HG02798 (cell line): ENCODE results near the gene SEMA6B.

Source experiments
- ATAC-seq: cut with Tn5 transposase; IDR thresholded peaks from one replicate; pipeline ENCODE4 v1.9.1; 2021; ENCODE audit warnings: mild to moderate bottlenecking; ENCODE audit not compliant: unreplicated experiment, poor library complexity

SEMA6B gene

DNA sequence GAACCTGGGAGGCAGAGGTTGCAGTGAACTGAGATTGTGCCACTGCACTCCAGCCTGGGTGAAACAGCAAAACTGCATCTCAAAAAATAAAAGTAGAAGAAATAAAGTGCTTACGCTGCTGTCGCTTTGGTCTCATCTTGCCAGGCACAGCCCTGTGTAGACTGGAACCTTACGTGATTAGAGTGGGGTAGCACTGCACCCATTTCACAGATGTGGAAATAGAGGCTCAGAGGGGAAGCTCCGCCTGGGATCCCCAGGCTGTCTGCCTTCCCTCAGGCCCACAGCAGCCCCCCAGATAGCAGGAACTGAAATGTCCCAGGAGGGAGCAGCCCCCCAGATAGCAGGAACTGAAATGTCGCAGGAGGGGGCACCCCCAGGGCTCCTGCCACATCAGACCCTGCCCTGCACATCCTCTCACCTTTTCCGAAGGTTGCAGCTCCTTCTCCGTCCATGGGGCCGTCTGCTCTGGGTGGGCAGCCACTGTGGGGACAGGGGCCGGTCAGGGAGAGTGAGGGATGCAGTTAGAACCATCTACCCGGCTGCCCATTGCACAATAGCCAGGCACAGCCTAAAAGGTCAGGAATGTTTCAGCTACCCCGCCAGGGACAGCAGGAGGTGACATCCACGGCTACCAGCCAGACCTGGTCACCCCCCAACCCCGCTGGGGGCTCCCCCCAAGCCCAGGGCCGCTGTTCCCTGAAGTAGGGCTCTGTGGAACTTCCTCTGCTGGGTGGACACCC is 43.1 kb downstream of the SEMA6B start:
- ATAC-seq, result no peak

DNA sequence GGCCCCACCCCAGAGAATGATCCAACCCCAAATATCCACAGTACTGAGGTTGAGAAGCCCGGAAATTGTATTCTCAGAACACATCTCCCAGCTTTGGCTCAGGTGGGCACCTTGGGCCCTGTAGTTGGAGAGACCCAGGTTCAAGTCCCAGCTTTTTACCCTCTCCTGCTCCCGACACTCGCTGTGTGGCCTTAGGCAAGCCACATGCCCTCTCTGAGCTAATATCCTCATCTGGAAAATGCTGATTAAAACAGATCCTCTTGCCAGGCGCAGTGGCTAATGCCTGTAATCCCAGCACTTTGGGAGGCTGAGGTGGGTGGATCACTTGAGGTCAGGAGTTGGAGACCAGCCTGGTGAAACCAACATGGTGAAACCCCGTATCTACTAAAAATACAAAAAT is 43.8 kb downstream of the SEMA6B start:
- no peak for ATAC-seq

DNA sequence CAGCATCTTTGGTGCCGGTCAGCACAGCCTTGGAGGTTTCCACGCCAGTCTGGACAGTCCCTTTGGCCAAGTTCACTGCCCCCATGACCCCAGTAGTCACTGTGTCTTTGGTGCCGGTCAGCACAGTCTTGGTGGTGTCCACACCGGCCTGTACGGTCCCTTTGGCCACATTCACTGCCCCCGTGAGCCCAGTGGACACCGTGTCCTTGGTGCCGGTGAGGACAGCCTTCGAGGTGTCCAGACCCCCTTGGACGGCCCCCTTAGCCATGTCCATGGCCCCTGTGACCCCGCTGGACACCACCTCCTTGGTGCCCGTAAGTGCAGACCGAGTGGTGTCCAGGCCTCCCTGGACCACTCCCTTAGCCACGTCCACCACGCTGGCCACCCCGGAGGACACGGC is 46.2 kb downstream of the SEMA6B start:
- no peak for ATAC-seq

- ATAC-seq, result no peak
These were observed 47.4 kb downstream of the SEMA6B start for GRCh38 chr19:4512070-4512469.

DNA sequence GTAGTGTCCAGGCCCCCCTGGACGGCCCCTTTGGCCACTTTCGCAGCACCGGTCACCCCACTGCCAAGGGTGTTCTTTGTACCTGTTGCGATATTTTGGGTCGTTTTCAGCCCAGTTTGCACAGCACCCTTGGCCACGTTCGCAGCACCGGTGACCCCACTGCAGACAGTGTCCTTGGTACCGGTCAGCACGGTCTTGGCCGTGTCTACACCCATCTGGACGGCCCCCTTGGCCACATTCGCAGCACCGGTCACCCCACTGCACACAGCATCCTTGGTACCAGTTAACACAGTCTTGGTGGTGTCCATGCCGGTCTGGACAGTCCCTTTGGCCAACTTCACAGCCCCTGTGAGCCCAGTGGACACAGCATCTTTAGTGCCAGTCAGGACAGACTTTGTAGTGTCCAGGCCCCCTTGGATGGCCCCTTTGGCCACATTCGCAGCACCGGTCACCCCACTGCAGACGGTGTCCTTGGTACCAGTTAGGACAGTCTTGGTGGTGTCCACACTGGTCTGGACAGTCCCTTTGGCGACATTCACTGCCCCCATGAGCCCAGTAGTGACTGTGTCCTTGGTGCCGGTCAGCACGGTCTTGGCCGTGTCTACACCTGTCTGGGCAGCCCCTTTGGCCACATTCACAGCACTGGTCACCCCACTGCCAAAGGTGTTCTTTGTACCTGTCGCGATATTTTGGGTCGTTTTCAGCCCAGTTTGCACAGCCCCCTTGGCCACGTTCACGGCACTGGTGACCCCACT is 48.0 kb downstream of the SEMA6B start:
- no peak for ATAC-seq

DNA sequence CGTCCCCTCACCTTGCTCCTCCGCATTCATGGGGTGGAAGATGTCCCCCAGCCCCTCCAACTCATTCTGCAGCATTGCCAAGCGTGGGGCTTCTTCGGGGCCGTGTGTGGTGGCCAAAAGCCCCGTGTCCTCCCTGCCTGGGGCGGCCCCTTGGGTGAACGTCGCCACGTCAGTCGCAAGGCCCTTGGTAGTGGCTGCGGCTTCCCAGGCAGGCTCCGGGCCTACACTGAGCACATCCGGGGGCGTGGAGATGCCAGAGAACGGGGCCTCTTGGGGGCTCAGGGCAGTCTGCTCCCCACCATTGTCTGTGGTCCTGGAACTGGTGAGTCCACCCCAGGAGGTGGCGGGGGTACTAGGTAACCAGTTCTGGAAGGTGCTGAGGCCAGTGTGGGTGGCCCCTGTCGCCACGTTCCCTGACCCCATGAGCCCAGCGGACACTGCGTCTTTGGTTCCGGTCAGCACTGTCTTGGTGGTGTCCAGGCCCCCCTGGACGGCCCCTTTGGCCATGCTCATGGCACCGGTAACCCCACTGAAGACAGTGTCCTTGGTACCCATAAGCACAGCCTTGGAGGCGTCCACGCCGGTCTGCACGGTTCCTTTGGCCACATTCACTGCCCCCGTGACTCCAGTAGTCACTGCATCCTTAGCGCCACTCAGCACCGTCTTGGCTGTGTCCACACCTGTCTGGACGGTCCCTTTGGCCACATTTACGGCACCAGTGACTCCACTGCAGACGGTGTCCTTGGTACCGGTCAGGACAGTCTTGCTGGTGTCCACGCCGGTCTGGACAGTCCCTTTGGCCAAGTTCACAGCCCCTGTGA is 48.8 kb downstream of the SEMA6B start:
- ATAC-seq, result no peak

GRCh38 chr19:4508698-4509097 is 50.8 kb downstream of the SEMA6B start:
- ATAC-seq, result no peak

- ATAC-seq, result no peak
These were observed 51.7 kb downstream of the SEMA6B start for GRCh38 chr19:4507804-4508203.

DNA sequence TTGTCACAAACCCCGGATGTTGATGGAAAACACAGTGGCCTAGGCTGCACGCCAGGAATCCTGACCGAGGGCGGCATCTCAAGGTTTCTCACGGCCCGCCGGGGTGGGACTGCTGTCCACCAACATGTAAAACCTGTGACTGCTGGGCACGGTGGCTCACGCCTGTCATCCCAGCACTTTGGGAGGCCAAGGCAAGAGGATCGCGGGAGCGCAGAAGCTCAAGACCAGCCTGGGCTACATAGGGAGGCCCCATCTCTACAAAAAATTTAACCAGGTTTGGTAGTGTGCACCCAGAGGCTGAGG is 52.4 kb downstream of the SEMA6B start:
- no peak for ATAC-seq

- ATAC-seq, result no peak
These were observed 52.9 kb downstream of the SEMA6B start for GRCh38 chr19:4506449-4507149.

DNA sequence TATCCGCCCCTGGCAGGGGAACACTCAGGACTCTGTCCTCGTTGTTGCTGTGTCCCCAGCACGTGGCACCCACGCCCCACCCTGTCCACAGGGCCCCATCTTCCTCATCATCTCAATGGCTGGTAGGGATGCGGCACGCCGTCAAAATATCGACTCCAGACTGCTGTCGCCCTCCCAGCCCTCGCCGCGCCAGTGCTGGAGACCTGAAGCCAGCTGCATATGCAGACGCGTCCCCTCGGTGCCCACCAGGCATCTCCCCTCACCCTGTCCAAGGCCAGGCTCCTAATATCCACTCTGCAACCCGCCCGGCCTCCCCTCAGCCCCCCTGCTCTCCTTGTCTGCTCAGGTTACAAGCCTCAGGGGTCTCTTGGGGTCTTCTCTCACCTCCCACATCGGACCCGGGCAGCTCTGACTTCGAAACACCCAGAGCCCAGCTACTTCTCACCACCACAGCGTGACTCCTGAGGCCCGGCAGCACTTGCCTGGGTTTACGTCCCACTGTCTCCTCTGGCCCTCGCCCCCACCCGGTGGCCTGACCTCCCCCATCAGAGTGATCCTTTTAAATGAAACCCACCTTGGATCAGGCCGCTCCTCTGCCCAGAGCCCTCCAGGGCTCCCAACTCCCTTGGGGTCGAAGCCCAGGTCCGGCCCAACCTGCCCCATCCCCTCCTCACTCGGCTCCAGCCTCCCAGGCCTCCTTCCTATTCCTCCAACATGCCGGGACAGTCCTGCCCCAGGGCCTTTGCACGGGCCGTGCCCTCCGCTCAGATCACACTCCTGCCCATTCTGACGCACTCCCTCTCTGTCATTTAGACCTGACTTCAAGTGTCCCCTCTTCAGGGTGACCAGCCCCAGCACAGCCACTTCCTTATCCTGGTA is 53.7 kb downstream of the SEMA6B start:
- no peak for ATAC-seq

DNA sequence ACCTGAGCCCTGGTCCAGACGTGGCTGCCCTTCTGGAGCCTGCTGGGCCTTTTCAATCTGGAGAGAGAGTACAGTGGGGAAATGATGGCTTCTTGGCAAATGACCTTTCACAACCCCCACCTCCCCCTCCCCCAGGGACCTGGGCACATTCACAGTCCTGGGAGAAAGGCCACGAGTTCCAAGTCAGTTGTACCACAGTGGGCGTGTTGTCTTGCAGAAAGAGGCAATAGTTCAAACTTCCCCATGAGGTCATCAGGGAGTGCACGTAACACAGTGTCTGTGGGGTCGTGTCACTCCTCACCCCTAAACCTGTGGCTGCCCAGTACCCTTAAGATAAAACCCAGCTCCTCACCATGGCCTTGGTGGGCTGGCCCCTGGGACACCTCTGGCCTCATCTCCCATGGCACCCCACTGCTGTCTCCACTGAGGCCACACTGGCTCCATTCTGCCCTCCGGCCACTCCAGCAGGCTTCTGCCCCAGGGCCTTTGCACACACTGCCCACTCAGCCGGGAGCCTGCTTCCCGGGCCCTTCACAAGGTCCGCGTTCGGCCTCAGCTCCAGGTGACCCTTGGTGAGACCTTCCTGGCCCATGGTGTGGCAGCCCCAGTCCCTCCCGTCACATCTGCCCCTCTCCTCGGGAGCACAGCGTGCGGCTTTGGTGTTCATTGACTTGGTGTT is 54.5 kb downstream of the SEMA6B start:
- ATAC-seq, result no peak

- ATAC-seq, result no peak
These were observed 55.2 kb downstream of the SEMA6B start for GRCh38 chr19:4504297-4504701.

DNA sequence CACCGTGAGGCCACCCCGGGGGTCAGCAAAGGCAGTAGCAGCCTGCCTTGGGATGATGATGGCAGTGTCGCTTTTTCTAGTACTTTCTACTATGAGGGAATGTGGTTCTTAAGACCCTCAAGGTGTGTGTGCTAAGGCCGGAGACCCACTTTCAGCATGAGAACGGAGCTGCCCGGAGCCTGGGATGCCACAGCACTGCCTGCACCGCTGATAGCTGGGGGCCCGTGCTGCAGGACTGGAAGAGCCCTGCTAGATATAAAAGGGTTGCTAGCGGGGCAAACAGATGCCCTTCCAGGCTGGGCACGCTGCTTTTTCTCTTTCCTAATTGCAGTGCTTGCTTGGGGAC is 55.7 kb downstream of the SEMA6B start:
- no peak for ATAC-seq

DNA sequence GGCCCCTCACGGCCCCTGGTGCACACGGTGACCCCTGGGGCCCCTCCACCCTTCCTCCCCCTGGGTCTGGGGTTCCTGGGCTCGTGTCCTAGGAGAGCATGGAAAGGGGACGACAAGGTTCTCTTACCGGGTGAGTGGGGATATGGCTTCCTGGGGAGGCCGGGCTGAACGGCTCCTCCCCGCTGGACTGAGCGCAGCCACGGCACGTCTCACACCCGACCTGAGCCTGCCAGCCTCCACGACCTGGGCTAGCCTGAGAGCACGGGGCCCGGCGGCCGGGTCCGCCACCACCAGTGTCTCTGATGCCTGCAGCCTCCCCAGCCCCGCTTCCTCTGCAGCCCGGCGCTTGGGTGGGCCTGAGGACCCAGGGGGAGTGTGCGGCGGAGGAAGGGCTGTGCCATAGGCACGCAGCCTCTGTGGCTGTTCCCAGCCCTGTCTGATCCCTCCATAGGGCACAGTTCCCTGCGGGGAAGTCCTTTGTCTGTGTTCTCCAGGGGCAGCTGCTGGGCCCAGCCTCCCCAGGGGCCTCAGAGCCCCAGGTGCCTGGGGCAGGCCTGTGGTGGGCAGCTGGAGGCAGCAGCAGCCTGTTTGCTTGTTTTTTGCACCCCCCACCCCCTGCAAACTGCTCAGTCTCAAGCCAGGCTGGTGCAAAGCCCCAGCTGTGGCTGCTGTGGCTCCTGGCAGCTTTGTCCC is 56.2 kb downstream of the SEMA6B start:
- no peak for ATAC-seq

DNA sequence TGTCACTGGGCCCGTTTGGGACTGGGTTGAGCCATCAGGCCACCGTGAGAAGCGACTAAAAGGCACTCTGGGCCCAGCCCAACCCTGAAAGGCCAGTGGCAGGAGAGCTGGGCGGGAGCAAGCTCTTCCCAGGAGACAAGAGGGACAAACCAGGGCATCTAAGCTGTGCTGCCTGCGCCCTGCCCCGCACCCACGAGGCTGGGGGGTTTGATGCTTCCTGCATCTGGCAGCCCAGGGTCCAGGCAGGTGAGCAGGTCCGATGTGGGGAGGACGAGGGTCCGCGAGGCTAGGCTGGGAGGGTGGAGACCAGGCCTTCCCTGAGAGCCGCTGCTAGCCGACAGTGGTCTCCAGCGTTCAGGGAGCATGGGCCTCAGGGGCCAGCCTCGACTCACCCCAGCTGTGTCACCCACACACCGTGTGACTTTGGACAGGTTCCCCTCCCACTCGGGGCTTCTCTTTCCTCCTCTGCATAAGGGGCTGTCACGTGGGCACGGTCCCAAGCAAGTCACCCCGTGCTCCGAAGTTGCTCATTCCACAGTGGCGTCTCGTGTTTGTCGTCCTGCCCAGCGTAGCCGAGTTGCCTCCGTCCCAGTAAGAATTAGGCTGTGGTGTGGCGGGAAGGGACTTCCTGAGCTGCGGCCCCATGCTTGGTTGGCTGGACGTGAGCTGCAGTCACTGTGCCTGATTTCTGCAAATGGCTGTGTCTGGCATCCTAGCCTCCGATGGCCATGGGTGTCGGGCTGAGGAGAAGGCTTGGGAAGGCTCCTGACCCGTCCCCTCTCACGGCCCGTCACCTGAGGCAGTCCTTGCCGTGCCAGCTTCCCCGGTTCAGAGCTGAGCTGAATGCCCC is 57.0 kb downstream of the SEMA6B start:
- no peak for ATAC-seq

DNA sequence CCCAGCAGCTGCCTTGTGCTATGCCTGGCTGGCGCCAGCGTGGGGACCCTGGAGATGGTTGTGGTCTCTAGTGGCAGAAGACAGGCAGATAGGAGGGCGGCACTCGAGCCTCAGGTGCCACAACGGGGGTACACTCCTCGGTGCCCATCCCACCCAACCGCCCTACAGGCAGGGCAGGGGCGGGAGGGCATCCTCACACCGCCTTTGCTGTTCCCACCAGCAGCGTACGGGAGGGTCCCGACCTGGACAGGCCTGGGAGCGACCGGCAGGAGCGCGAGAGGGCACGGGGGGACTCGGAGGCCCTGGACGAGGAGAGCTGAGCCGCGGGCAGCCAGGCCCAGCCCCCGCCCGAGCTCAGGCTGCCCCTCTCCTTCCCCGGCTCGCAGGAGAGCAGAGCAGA is 57.8 kb downstream of the SEMA6B start:
- no peak for ATAC-seq
